Activated T-cell treated with anti-CD3 and anti-CD28 coated beads, Interleukin-2, amount 50 U/mL, for 48 hours (primary cell): ENCODE results near the gene GPR4.
"Not testable (repeated sequence)": the region's sequence is repeated elsewhere in the genome, so short reads cannot be mapped to it uniquely, and the experiment has no call there.

Experiments
- DNase-seq, 2 experiments: peaks; one replicate each; pipeline ENCODE4 v3.0.0-alpha.2; 2020

GPR4 gene

DNA sequence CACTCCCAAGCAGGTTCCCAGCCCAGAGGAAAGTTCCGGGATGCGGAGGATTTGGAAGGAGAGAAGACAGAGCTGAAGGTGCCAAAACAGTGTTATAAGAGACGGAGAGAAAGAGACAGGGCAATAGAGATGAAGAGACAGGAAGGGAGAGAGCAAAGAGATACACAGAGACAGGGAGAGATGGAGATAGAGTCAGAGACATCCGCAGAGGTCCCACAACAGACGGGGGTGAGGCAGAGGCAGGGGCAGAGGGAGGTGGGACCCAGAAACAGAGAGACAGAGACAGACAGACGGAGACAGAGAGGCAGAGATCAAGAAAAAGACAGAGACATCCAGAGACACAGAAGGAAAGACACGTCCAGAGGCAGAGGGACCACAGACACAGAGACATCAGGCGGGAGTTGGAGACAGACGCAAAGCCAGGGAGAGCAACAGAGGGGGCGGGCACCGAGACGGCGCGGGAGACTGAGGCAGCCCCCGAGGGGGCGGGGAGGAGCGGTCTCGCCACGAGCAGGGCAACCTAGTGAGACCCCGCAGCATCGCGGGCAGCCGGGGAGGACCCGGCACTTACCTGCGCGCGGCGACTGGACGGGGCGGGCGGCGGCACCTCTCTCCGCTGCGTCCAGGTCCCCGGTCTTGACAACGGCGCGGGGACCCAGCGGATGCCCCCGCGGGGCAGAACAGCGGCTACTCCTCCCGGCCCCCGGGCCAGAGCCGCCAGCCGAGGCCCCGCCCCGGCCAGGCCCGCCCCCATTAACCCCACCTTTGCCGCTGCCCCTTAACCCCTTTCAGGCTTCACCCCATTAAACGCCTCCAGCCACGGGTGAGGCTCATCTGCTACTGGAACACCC is at the start of gene GPR4:
TSS of gene GPR4 (minus strand) at position 689 of the 851 bp plus-strand sequence. CDS start 10,346 bp downstream, outside the sequence.
- DNase-seq = no peak

GRCh38 chr19:45650722-45651121 is 48.7 kb upstream of the GPR4 start:
- DNase-seq = no peak

GRCh38 chr19:45646345-45646698 is 44.3 kb upstream of the GPR4 start:
- DNase-seq = no peak

- peak; percentile 89 for DNase-seq
Measured at GRCh38 chr19:45645631-45646344, 43.8 kb upstream of the GPR4 start.

- DNase-seq = no peak
Measured at GRCh38 chr19:45645068-45645630, 43.1 kb upstream of the GPR4 start.

GRCh38 chr19:45643927-45644771 is 42.1 kb upstream of the GPR4 start:
- DNase-seq = no peak

DNA sequence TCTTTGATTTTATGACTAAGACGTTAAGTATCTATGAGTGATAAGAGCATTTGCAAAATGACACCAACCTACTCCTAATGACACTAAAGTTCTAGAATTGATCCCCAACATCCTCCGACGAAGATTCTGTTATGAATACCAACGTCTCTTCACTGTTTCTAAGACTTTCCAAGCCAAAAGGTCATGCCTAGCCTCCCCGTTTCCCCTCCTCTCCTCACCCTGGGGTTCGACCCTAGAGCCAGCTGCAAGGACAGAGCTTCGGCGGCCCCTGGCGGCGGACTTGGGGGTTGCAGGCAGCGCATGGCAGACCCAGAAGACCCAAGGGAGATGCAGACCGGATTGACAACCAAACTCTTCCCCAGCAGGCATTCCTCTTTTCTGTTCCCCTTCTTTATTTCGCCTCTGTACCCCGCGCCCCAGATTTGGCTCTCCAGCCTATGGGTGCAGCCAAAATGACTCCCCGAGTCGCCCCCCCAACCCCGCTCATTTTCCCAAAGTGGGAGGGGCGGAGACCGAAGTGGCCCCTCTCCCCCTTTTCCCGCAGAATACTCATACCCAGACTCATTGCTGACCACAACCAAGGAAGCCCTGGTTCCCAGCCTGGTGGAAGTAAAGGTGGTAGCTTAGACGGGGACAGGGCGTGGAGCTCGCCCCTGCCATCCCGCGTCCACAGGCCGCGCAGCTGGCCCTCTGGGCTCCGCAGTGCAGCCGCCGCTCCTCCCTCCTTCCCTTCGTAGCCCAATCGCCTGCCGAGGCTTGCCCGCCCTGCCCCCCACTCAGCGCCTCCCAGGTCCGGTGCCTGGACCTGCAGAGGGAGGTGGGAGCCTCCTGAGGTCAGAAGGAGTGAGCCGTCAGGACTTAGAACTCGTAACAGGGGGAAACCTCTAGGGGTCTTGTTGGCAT is 41.3 kb upstream of the GPR4 start:
- peak; percentile 99 for DNase-seq

- peak; percentile 93 for DNase-seq
Measured at GRCh38 chr19:45641274-45642105, 39.5 kb upstream of the GPR4 start.

DNA sequence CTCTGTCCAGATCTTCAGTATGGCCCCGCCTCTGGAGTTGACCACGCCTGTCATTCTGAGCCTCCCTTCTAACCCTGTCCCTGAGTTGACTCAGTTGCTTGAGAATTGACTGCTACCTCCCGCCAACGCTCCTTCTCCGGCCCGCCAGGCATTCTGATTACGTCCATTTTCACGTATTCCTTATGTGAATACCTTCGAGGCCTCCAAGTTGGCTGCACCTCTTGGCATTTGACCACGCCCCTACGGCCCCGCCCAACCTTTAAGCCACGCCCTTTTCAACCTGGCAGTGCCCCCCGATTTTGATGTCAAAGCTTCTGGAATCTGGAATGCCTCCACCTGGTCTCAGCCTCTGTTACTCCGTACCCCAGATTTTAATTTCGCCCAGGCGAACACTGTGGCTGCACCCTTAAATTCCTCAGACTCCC is 38.8 kb upstream of the GPR4 start:
- peak; percentile 80 to 82 for DNase-seq

DNA sequence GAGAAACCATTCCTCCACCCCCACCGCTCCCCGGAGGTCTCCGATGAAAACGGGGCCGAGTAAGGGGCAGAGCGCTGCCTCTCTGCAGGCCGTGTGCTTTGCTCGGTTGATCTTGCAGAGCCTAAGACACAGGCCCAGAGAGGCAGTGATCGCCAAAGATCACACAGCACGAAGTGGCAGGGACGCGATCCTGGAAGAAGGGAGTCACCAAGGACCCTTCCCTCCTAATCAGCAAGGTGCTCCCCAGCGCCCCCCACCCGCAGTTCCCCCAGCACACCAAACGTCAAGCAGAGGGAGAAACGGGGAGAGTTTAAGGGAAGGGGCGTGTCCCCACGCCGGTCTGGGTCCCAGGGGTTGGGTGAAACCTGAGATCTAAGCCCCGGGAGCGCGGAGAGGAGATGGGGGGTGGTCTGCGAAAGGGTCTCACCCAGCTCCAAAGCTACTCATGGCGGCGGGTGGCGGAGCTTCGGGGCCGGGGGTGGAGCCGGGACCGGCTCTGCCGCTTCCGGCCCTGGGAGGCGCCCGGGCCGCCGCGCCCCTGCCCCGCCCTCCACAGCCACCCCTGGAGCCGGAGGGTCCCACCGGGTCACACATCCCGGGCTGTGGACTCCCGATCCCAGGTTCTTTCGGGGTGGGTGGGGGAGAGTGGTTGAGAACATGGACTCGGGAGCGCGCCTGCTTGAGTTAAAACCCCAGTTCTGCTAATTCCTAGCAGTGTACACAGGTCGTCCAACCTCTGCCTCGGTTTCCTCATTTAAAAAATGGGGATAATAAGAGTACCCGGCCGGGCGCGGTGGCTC is 37.1 kb upstream of the GPR4 start, which contains the start of gene EML2:
TSS of gene EML2 (minus strand) at position 468 of the 800 bp plus-strand sequence. CDS start at position 447, 21 bp downstream.
- peak; percentile 69 to 75 for DNase-seq

GRCh38 chr19:45637890-45638667 is 36.1 kb upstream of the GPR4 start:
- DNase-seq = no peak

DNA sequence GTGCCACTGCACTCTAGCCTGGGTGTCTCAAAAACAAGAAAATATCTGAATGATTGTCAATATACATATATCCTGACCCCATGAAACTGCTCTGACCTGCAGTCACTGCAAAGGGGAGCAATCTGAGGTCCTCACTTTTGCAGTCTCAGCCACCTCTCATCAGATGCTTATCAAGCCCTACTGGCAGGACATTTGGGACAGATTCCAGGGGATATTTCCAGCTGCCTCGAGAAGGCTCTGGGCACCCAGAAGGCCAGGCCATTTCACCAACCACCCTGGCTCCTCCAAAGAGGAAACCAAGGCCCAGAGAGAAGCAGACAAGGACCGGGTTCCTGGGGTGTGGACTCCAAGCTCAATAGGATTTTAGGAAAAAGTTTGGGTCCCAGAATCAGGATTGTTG is 34.9 kb upstream of the GPR4 start:
- DNase-seq = no peak

GRCh38 chr19:45636275-45636674 is 34.3 kb upstream of the GPR4 start:
- DNase-seq = no peak

GRCh38 chr19:45632468-45633196 is 30.6 kb upstream of the GPR4 start:
- peak; percentile 72 to 76 for DNase-seq

- DNase-seq = no peak
Measured at GRCh38 chr19:45630463-45630862, 28.5 kb upstream of the GPR4 start.

DNA sequence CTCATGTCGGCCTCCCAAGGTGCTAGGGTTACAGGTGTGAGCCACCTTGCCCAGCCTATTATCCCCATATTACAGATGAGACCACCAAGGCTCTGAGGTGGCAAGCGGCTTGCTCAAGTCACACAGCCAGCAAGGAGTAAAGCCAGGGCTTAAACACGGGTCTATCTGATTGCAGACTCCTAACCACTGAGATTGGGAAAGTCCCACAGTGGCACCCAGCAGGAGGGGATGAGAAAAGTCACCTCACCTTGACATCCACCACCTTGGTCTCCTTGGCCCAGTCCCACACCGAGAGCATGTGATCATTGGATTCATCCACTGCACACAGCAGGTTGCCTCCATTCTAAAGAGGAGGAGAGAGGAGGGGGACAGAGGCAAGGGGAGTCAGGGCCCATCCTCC is 27.7 kb upstream of the GPR4 start:
- no peak for DNase-seq

DNA sequence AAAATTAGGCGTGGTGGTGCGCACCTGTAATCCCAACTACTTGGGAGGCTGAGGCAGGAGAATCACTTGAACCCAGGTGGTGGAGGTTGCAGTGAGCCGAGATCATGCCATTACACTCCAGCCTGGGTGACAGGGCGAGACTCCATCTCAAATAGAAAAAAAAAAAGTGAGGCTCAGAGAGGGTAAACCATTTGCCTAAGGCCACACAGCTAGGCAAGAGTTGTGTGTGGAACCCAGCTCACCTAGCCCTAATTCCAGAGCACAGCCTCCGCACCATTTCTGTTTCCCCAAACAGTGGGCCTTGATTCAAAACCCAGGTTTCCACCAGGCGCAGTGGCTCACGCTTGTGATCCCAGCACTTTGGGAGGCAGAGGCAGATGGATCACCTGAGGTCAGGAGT is 26.2 kb upstream of the GPR4 start:
- not testable (repeated sequence) for DNase-seq

DNA sequence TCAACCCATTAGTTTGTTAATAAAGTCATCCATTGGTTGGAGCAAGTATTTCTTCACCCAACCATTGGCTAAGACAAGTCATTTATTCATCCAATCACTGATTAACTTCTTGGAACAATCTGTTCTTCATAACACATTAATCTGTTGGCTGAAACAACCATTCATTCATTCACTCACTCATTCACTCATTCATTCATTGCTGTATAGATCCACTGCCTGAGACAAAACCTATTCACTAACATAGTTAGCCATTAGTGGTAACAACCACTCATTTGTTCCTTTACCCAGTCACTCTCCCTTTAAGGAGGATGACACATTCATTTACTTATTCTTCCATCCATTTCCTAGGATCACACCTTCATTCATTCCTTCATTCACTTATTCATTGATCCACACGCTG is 22.0 kb upstream of the GPR4 start:
- DNase-seq = no peak
